ENCODE results near the gene ARHGDIG.

ARHGDIG gene

GRCh38 chr16:303760-304505 is 23.5 kb downstream of the ARHGDIG start:
- ChIA-PET CTCF (no interaction called here), POLR2A (no interaction called here)
- no peak for TF ChIP-seq CTCF (IDR thresholded peaks at IDR 0.05; ENCODE audit: insufficient read depth, low read length, missing control alignments)
- H3K4me3 ChIP-seq (ENCODE audit: low read depth, low read length): no peak overlapping the region
- no peak for DNase-seq (ENCODE audit: low read depth, low spot score)

- H3K4me3 ChIP-seq (ENCODE audit: low read depth, low read length): no peak overlapping the region
- CTCF ChIA-PET: no interaction called here
- POLR2A ChIA-PET: no interaction called here
- no peak for TF ChIP-seq CTCF (IDR thresholded peaks at IDR 0.05; ENCODE audit: insufficient read depth, low read length, missing control alignments)
- no peak for DNase-seq (ENCODE audit: low read depth, low spot score)
Observed at GRCh38 chr16:305916-306626, 25.7 kb downstream of the ARHGDIG start.

- POLR2A ChIA-PET: no interaction called here
- H3K4me3 ChIP-seq (ENCODE audit: low read depth, low read length): no peak overlapping the region
- TF ChIP-seq CTCF (IDR thresholded peaks at IDR 0.05; ENCODE audit: insufficient read depth, low read length, missing control alignments): no peak
- DNase-seq (ENCODE audit: low read depth, low spot score): no peak
- CTCF ChIA-PET: no interaction called here
Observed at GRCh38 chr16:306911-307370, 26.6 kb downstream of the ARHGDIG start.

DNA sequence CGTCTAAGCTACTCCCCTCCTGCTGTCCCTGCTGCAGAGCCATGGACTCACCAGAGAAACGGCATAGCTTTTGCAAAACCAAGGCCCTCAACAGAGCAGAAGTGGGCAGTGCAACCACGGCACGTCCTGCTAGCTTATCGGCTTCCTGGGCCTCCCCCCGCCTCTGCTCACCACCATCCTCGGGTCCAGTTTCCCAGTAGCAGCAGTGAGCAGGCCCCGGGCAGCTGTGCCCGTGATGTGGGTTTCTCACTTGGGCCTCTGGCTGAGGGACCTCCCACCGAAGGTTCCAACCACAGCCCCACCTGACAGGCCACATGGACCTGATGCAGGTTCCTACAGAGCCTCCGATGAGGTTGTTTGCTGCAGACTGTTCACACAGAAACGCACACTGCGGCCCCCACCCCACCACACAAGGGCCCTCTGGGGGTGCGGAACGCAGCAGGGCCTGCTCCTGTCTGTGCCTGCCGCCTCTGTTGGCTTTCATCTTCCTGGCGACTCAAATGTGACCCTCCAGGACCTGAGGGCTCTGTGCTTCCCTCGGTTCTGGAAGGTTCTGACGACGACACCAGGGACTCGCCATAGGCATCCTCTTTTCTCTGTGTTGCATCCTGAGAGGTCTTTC is 27.4 kb downstream of the ARHGDIG start:
- TF ChIP-seq CTCF (IDR thresholded peaks at IDR 0.05; ENCODE audit: insufficient read depth, low read length, missing control alignments): no peak
- H3K4me3 ChIP-seq (ENCODE audit: low read depth, low read length): no peak overlapping the region
- ChIA-PET CTCF (no interaction called here), POLR2A (no interaction called here)
- DNase-seq (ENCODE audit: low read depth, low spot score): no peak

DNA sequence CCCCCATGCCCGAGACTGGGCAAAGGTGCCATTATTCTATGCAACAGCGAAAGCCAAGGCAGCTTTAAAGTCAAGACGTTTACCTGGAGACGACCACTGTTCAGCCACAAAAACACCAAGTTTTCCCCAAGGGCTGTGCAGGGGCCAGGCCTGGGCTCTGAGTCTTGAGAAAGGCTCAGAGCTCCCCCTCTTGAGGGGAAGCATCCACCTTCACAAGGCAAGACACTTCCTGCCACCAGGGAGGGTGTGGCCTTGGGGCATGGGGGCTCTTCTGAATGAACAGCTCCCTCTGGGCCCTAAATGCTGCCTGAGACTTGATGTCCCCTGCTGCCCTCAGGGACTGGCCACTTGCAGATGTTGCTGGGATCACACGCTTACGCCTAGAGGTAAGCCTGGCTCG is 29.1 kb downstream of the ARHGDIG start:
- no peak for DNase-seq (ENCODE audit: low read depth, low spot score)
- POLR2A ChIA-PET: no interaction called here
- CTCF ChIA-PET: no interaction called here
- H3K4me3 ChIP-seq (ENCODE audit: low read depth, low read length): no peak overlapping the region
- TF ChIP-seq CTCF (IDR thresholded peaks at IDR 0.05; ENCODE audit: insufficient read depth, low read length, missing control alignments): no peak

DNA sequence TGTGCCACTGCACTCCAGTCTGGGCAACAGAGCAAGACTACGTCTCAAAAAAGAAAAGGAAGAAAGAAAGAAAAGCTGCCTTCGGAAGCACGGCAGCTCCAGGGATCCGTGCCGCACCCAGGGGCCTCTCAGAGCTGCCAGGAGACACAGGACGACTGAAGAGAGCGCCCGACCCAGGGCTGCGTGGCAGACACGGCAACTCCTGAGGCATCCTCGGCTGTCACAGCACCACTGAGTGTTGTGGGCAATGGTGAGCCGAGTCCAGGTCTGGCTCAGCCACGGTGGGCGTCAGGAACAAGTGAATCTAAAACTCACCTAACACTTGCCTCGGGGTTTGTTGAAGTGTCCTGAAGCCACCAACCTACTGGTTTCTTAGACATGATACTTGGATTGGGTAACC is 31.3 kb downstream of the ARHGDIG start:
- POLR2A ChIA-PET: no interaction called here

More for the DNA sequence above, 31.3 kb downstream of the ARHGDIG start:
- CTCF ChIA-PET: no interaction called here
- no peak for DNase-seq (ENCODE audit: low read depth, low spot score)
- H3K4me3 ChIP-seq (ENCODE audit: low read depth, low read length): no peak overlapping the region
- no peak for TF ChIP-seq CTCF (IDR thresholded peaks at IDR 0.05; ENCODE audit: insufficient read depth, low read length, missing control alignments)

All from AG04449 (cell line).